CD8-positive, alpha-beta memory T cell (primary cell): ENCODE measurements around the gene AUTS2. TPM values are rescaled to one million over a fixed set of nuclear protein-coding genes. Genes with fewer than 3 reads are reported as not detected.

Experiments
- CTCF ChIA-PET: fragments of 350-600 bp; sonication (Branson Sonifier 250); formaldehyde crosslinking; loops from one replicate; lab custom pipeline; 2021; ENCODE audit warnings: antibody characterized with exemption; lab: Charles Lee
- POLR2A ChIA-PET: fragments of 350-600 bp; sonication (Branson Sonifier 250); formaldehyde crosslinking; loops from one replicate; lab custom pipeline; 2021; ENCODE audit warnings: antibody characterized with exemption; lab: Charles Lee
- DNase-seq, 5 donors: peaks; one replicate each; pipeline versions ENCODE4 v3.0.0 to v3.0.0-alpha.2; 2020 to 2022; ENCODE audit warnings: mixed read lengths in 1 of 5
- H3K27ac ChIP-seq: one replicate; pipeline ENCODE4 v1.7.0; 2013; ENCODE audit warnings: low read depth, mild to moderate bottlenecking, low read length, moderate library complexity
- H3K27me3 ChIP-seq: 2 replicates; pipeline ENCODE4 v1.7.0; 2013; ENCODE audit warnings: low read length, mild to moderate bottlenecking; ENCODE audit not compliant: insufficient read depth, poor library complexity, severe bottlenecking
- H3K36me3 ChIP-seq: 2 replicates; pipeline ENCODE4 v1.7.0; 2013; ENCODE audit warnings: mild to moderate bottlenecking, low read length, moderate library complexity; ENCODE audit not compliant: insufficient read depth
- H3K4me1 ChIP-seq: 2 replicates; pipeline ENCODE4 v1.7.0; 2013; ENCODE audit warnings: mild to moderate bottlenecking, low read length, moderate library complexity; ENCODE audit not compliant: insufficient read depth
- H3K4me3 ChIP-seq: 2 replicates; pipeline ENCODE4 v1.7.0; 2013; ENCODE audit warnings: mild to moderate bottlenecking, low read length
- H3K9me3 ChIP-seq: 2 replicates; pipeline ENCODE4 v1.7.0; 2013; ENCODE audit warnings: mild to moderate bottlenecking, low read length
- H3K27ac Mint-ChIP-seq, 8 donors: one replicate each; pipeline ENCODE4 v1.8.0; 2020 to 2021; ENCODE audit warnings: mixed read lengths in 8 of 8, mild to moderate bottlenecking in 6 of 8, inconsistent platforms in 3 of 8, moderate library complexity in 3 of 8
- H3K27me3 Mint-ChIP-seq, 2 donors: one replicate each; pipeline ENCODE4 v1.8.0; 2020 to 2021; ENCODE audit warnings: mixed read lengths in 2 of 2, mild to moderate bottlenecking in 1 of 2, moderate library complexity in 1 of 2
- H3K36me3 Mint-ChIP-seq, 3 donors: one replicate each; pipeline ENCODE4 v1.8.0; 2020 to 2021; ENCODE audit warnings: mixed read lengths in 3 of 3, inconsistent platforms in 1 of 3, mild to moderate bottlenecking in 1 of 3
- H3K4me1 Mint-ChIP-seq, 3 donors: one replicate each; pipeline ENCODE4 v1.8.0; 2020 to 2021; ENCODE audit warnings: mixed read lengths in 3 of 3, inconsistent platforms in 1 of 3, mild to moderate bottlenecking in 1 of 3
- H3K4me3 Mint-ChIP-seq, 7 donors: one replicate each; pipeline ENCODE4 v1.8.0; 2020 to 2021; ENCODE audit warnings: mixed read lengths in 7 of 7, mild to moderate bottlenecking in 6 of 7, moderate library complexity in 4 of 7, inconsistent platforms in 2 of 7
- H3K9me3 Mint-ChIP-seq, 5 donors: one replicate each; pipeline ENCODE4 v1.8.0; 2020 to 2022; ENCODE audit warnings: mixed read lengths in 5 of 5, mild to moderate bottlenecking in 3 of 5, moderate library complexity in 2 of 5, inconsistent platforms in 1 of 5
- polyA plus RNA-seq: library from polyadenylated mRNA; unstranded; fragments of 300-500 nt; fragmentation: Illumina TruSeq; gene quantifications from one replicate; pipeline ENCODE4 v1.2.3, GENCODE V29; 2021
- total RNA-seq, 2 experiments: library from RNA; stranded (reverse); gene quantifications; one replicate each; pipeline ENCODE4 v1.2.3, GENCODE V29; 2021

AUTS2 gene
- total and polyA plus RNA-seq, 3 experiments from 2014 or later: 4.4 to 9.9 (median 5.3) TPM

GRCh38 chr7:69673074-69673473, 74.8 kb downstream of the AUTS2 start:
- no peaks in the 10 kb centered on the region for H3K27me3 Mint-ChIP-seq
- no peak overlapping the region for H3K27ac Mint-ChIP-seq
- CTCF ChIA-PET: no interaction called here
- H3K4me1 Mint-ChIP-seq: no peaks in the 10 kb centered on the region
- H3K27ac ChIP-seq: no peak overlapping the region
- H3K4me3 ChIP-seq: no peak overlapping the region
- H3K27me3 ChIP-seq: no peaks in the 10 kb centered on the region
- POLR2A ChIA-PET: no interaction called here
- no peaks in the 10 kb centered on the region for H3K36me3 ChIP-seq
- no peaks in the 10 kb centered on the region for H3K4me1 ChIP-seq
- no peaks in the 10 kb centered on the region for H3K36me3 Mint-ChIP-seq
- H3K9me3 Mint-ChIP-seq: no peaks in the 10 kb centered on the region
- no peaks in the 10 kb centered on the region for H3K9me3 ChIP-seq
- no peak overlapping the region for H3K4me3 Mint-ChIP-seq
- DNase-seq: no peak

GRCh38 chr7:69674701-69675182, 76.5 kb downstream of the AUTS2 start:
- no peak for DNase-seq
- Mint-ChIP-seq H3K27me3 (no peaks in the 10 kb centered on the region), H3K4me3 (no peak overlapping the region), H3K36me3 (no peaks in the 10 kb centered on the region), H3K27ac (no peak overlapping the region), H3K9me3 (no peaks in the 10 kb centered on the region), H3K4me1 (no peaks in the 10 kb centered on the region)
- Histone ChIP-seq H3K4me3 (no peak overlapping the region), H3K4me1 (no peaks in the 10 kb centered on the region), H3K27me3 (no peaks in the 10 kb centered on the region), H3K36me3 (no peaks in the 10 kb centered on the region), H3K9me3 (no peaks in the 10 kb centered on the region), H3K27ac (no peak overlapping the region)
- ChIA-PET CTCF (no interaction called here), POLR2A (no interaction called here)

DNA sequence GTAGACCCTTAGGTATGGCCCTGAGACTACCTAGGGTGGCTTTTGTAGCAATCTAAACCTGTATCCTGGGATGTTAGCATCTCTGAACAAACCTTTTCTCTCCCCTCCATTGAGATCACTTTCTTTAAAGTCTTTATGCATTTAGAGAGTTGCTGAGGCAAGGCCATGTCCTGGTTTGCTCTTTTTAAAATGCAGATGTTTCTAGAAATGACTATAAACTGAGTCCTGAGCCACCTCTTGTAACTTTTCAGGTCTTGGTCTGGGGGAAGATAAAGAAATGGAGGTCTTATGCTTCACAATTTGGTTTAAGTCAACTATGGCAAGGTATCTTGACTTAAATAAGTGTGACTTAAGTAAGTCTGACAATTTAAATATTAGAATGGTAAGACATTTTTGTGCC, 78.0 kb downstream of the AUTS2 start:
- Histone ChIP-seq H3K27me3 (no peaks in the 10 kb centered on the region), H3K36me3 (no peaks in the 10 kb centered on the region), H3K4me3 (no peak overlapping the region), H3K9me3 (no peaks in the 10 kb centered on the region), H3K27ac (no peak overlapping the region), H3K4me1 (no peaks in the 10 kb centered on the region)
- ChIA-PET CTCF (no interaction called here), POLR2A (no interaction called here)
- no peak overlapping the region for H3K4me3 Mint-ChIP-seq
- no peaks in the 10 kb centered on the region for H3K27me3 Mint-ChIP-seq
- no peaks in the 10 kb centered on the region for H3K36me3 Mint-ChIP-seq
- H3K4me1 Mint-ChIP-seq: no peaks in the 10 kb centered on the region
- no peak for DNase-seq
- H3K9me3 Mint-ChIP-seq: no peaks in the 10 kb centered on the region
- no peak overlapping the region for H3K27ac Mint-ChIP-seq

DNA sequence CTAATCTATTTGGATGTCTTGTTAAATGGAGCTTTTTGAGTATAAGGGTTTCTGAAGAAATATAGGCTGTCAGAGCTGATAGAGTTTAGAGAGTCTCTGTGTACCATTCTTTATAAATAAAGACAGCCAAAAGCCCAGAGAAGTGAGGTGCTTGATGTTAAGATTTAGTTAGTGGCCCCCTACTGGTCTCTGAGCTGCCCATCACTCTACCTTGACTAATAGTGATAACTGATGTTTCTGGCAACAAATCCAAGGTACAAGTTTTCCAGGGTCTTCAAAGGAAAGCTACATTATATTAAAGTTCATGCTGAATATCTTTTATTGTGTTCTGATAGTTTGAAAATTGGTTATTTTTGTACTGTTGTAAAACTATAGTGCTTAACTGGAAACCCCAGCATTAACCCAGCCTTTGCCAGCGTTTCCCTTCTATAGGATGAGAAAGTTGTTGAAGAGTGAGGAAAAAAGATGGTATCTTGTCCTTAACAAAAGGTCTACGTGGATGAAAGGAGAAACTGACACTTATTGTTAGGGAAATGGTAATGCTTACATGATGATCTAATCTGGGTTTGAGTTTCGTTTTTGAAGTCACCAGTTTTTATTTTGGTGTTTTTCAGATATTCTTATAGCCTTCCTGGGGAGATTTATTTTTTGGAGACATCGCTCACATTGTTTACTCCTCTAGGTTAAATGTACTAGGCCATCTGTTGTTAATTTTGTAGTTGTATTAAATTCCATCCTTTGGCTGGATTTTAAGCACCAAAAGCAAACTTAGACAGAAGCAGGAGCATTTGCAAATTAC, 79.0 kb downstream of the AUTS2 start:
- H3K27me3 ChIP-seq: no peaks in the 10 kb centered on the region

DNA sequence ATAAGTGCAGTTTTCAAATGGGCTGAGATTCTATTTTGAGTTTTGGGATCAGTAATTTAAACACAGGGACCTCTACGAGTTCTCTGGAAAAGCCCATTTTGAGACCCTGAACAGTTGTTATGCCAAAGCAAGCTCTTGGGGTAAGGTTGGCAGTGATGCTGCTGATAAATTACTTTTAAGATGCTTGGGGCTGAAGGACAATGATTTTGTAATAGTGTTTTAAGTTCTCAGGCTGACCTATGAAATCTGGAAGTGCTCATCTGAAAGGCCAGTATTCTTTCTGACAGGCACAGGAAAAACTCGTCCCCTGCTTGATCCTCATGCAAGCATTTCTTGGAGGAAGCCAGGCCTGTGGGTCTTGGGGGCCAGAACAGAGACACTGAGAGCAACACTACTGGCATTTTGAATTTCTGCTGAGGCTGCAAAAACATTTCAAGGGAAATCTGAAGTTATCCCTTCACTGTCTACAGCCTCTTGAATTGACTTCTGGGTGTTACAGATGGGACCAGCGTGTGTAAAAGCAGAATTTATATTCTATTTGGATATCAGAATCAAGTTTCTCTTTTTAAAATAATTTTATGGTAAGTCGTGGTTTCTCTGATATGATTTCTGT, 79.7 kb downstream of the AUTS2 start:
- Histone ChIP-seq H3K9me3 (no peaks in the 10 kb centered on the region), H3K36me3 (no peaks in the 10 kb centered on the region), H3K4me1 (no peaks in the 10 kb centered on the region), H3K27me3 (no peaks in the 10 kb centered on the region), H3K27ac (no peak overlapping the region), H3K4me3 (no peak overlapping the region)
- ChIA-PET CTCF (no interaction called here), POLR2A (no interaction called here)
- H3K4me3 Mint-ChIP-seq: no peak overlapping the region
- H3K4me1 Mint-ChIP-seq: no peaks in the 10 kb centered on the region
- no peaks in the 10 kb centered on the region for H3K36me3 Mint-ChIP-seq
- H3K27me3 Mint-ChIP-seq: no peaks in the 10 kb centered on the region
- no peaks in the 10 kb centered on the region for H3K9me3 Mint-ChIP-seq
- DNase-seq: no peak
- no peak overlapping the region for H3K27ac Mint-ChIP-seq

More for the DNA sequence above, 79.0 kb downstream of the AUTS2 start:
- Histone ChIP-seq H3K4me1 (no peaks in the 10 kb centered on the region), H3K4me3 (no peak overlapping the region), H3K27ac (no peak overlapping the region), H3K36me3 (no peaks in the 10 kb centered on the region), H3K9me3 (no peaks in the 10 kb centered on the region)
- H3K36me3 Mint-ChIP-seq: no peaks in the 10 kb centered on the region
- H3K4me3 Mint-ChIP-seq: no peak overlapping the region
- ChIA-PET CTCF (no interaction called here), POLR2A (no interaction called here)
- H3K4me1 Mint-ChIP-seq: no peaks in the 10 kb centered on the region
- no peaks in the 10 kb centered on the region for H3K27me3 Mint-ChIP-seq
- no peaks in the 10 kb centered on the region for H3K9me3 Mint-ChIP-seq
- DNase-seq: no peak
- H3K27ac Mint-ChIP-seq: no peak overlapping the region

GRCh38 chr7:69678494-69679187, 80.4 kb downstream of the AUTS2 start:
- Histone ChIP-seq H3K27ac (no peak overlapping the region), H3K9me3 (no peaks in the 10 kb centered on the region), H3K27me3 (no peaks in the 10 kb centered on the region), H3K4me3 (no peak overlapping the region), H3K36me3 (no peaks in the 10 kb centered on the region), H3K4me1 (no peaks in the 10 kb centered on the region)
- Mint-ChIP-seq H3K9me3 (no peaks in the 10 kb centered on the region), H3K36me3 (no peaks in the 10 kb centered on the region), H3K27ac (no peak overlapping the region), H3K4me3 (no peak overlapping the region), H3K27me3 (no peaks in the 10 kb centered on the region), H3K4me1 (no peaks in the 10 kb centered on the region)
- DNase-seq: no peak
- ChIA-PET POLR2A (no interaction called here), CTCF (no interaction called here)

DNA sequence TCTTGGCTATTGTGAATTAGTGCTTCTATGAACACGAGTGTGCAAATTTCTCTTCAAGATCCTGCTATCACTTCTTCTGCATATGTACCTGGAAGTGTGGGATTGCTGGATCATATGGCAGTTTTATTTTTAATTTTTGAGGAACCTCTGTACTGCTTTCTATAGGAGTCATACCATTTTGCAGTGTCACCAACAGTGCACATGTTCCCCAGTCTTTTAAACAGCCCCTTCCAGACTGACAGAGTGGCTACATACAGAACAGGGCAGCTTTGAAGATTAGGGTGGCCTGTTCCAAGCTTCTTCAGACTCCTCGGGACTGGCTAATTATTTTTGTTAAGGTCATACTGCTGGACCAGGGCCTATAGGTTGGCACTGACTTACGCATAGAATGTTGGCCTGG, 82.9 kb downstream of the AUTS2 start:
- H3K36me3 Mint-ChIP-seq: no peaks in the 10 kb centered on the region

DNA sequence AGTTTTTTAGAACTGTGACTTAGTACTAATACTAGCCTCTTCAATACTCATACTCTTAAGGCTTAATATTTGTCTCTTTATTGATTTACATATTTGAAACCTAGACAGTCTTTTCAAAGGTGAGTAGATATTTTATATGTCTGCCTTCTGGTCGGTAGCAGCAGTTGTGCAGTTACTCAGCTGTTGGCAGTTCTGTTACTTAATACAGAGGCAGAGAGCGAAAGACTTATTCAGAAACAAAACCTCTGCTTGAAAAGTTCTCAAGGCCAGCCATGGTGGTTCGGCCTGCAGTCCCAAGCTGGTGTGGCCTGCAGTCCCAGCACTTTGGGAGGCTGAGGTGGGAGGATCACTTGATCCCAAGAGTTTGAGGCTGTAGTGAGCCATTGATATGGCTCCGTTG, 84.2 kb downstream of the AUTS2 start:
- ChIA-PET POLR2A (no interaction called here), CTCF (no interaction called here)
- H3K27ac Mint-ChIP-seq: no peak overlapping the region
- Histone ChIP-seq H3K27me3 (no peaks in the 10 kb centered on the region), H3K27ac (no peak overlapping the region), H3K4me3 (no peak overlapping the region), H3K4me1 (no peaks in the 10 kb centered on the region), H3K36me3 (no peaks in the 10 kb centered on the region), H3K9me3 (no peaks in the 10 kb centered on the region)
- no peaks in the 10 kb centered on the region for H3K27me3 Mint-ChIP-seq
- peaks cover 11 to 17% (median 12%) of the 10 kb centered on the region in 3 donors for H3K4me1 Mint-ChIP-seq
- H3K36me3 Mint-ChIP-seq: no peaks in the 10 kb centered on the region
- H3K9me3 Mint-ChIP-seq: no peaks in the 10 kb centered on the region
- no peak overlapping the region for H3K4me3 Mint-ChIP-seq
- DNase-seq: no peak

More for the DNA sequence above, 82.9 kb downstream of the AUTS2 start:
- Mint-ChIP-seq H3K27ac (no peak overlapping the region), H3K27me3 (no peaks in the 10 kb centered on the region), H3K4me3 (no peak overlapping the region), H3K9me3 (no peaks in the 10 kb centered on the region), H3K4me1 (peaks cover 11 to 17% (median 12%) of the 10 kb centered on the region in 3 donors)
- Histone ChIP-seq H3K27ac (no peak overlapping the region), H3K9me3 (no peaks in the 10 kb centered on the region), H3K4me3 (no peak overlapping the region), H3K27me3 (no peaks in the 10 kb centered on the region), H3K36me3 (no peaks in the 10 kb centered on the region), H3K4me1 (no peaks in the 10 kb centered on the region)
- DNase-seq: no peak
- POLR2A ChIA-PET: no interaction called here
- CTCF ChIA-PET: no interaction called here
